ENCODE measurements around the gene INPP5F.

DNA sequence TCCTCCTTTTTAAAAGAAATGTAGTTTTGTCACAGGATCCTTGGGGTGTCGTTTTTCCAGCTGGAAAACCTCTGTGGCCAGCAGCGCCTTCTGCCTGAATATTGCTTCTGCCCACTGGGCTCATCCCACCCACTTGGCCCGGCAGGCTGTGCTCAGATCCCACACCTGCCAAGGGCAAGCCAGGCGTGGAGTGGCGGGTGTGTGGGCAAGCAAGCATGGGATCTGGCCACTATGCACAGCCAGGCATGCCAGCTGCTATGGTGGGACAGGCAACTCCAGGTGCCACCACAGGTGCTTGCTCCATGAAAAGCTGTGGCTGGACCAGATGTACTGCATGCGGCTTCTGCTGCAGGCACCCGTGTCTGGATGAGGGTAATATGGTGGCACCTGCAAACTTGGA is 31.2 kb upstream of the INPP5F start:
- TF ChIP-seq, protein P1, sequence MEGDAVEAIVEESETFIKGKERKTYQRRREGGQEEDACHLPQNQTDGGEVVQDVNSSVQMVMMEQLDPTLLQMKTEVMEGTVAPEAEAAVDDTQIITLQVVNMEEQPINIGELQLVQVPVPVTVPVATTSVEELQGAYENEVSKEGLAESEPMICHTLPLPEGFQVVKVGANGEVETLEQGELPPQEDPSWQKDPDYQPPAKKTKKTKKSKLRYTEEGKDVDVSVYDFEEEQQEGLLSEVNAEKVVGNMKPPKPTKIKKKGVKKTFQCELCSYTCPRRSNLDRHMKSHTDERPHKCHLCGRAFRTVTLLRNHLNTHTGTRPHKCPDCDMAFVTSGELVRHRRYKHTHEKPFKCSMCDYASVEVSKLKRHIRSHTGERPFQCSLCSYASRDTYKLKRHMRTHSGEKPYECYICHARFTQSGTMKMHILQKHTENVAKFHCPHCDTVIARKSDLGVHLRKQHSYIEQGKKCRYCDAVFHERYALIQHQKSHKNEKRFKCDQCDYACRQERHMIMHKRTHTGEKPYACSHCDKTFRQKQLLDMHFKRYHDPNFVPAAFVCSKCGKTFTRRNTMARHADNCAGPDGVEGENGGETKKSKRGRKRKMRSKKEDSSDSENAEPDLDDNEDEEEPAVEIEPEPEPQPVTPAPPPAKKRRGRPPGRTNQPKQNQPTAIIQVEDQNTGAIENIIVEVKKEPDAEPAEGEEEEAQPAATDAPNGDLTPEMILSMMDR (IDR thresholded peaks at IDR 0.05) = no peak
- TF ChIP-seq EZH2 (IDR thresholded peaks at IDR 0.05; ENCODE audit: borderline replicate concordance, insufficient read depth, low read depth, low read length, poor library complexity, severe bottlenecking) = no peak

All from B cell (primary cell).